AG09309 (cell line): Measurements from ENCODE around the gene FTL.

Experiments used
- DNase-seq: peaks from one replicate; pipeline ENCODE4 v3.0.0-alpha.2; 2010; ENCODE audit warnings: low read depth
- H3K4me3 ChIP-seq: 2 replicates; pipeline ENCODE4 v1.5.1; 2011; ENCODE audit warnings: mild to moderate bottlenecking, low read depth, low read length, moderate library complexity; ENCODE audit not compliant: control insufficient read depth
- CTCF ChIP-seq: IDR thresholded peaks from 2 replicates; pipeline ENCODE4 v1.5.1; 2011; ENCODE audit warnings: mild to moderate bottlenecking, low read depth, low read length, inconsistent platforms; ENCODE audit not compliant: insufficient read depth, control insufficient read depth; ENCODE audit errors: missing control alignments

The FTL gene

GRCh38 chr19:48946463-48947257 lies 18.4 kb upstream of the FTL start:
- H3K4me3 ChIP-seq, result no peak overlapping the region

GRCh38 chr19:48947258-48947542 lies 17.9 kb upstream of the FTL start:
- DNase-seq, result no peak
- no peak overlapping the region for H3K4me3 ChIP-seq
- no peak for TF ChIP-seq CTCF

More at GRCh38 chr19:48946463-48947257, 18.4 kb upstream of the FTL start:
- DNase-seq, result no peak
- no peak for TF ChIP-seq CTCF

GRCh38 chr19:48950159-48950558 lies 14.9 kb upstream of the FTL start:
- no peak for DNase-seq
- TF ChIP-seq CTCF, result no peak
- H3K4me3 ChIP-seq, result no peak overlapping the region

- no peak for TF ChIP-seq CTCF
- no peak overlapping the region for H3K4me3 ChIP-seq
- DNase-seq, result no peak
Observed at GRCh38 chr19:48950830-48951519, 14.1 kb upstream of the FTL start.

- H3K4me3 ChIP-seq, result no peak overlapping the region
- no peak for TF ChIP-seq CTCF
- DNase-seq, result no peak
Observed at GRCh38 chr19:48953141-48953540, 12.0 kb upstream of the FTL start.

- H3K4me3 ChIP-seq, result peak overlapping the region; percentile 36
- no peak for TF ChIP-seq CTCF
Observed at GRCh38 chr19:48953990-48954594, 11.0 kb upstream of the FTL start.

More at GRCh38 chr19:48953990-48954594, 11.0 kb upstream of the FTL start:
- no peak for DNase-seq
